ENCODE results near the gene SEC16B. TPM values are rescaled to one million over a fixed set of nuclear protein-coding genes. Genes with fewer than 3 reads are reported as not detected.

SEC16B gene
- total and polyA plus RNA-seq, 2 of the 8 experiments (the other 6 are each of a cell fraction or from before 2014, with no cell fraction given), result 0.56 to 0.94 TPM

DNA sequence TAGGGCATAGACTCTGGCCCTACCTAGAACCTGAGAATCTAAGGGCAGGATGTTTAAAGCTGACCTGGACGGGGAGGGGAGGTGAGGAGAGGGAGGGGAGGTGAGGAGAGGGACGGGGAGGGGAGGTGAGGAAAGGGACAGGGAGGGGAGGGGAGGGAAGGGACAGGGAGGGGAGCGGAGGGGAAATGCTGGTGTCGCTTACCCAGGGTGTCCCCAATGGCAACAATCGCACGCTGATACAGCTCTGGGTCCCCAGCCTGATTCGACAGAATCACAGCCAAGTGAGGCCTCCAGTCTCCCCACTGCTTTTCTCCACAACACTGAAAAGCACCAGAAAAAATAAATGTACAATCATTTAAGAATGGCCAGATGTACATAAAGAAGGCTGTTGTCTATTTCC lies 22.2 kb downstream of the SEC16B start:
- H3K9ac ChIP-seq (replicated peaks in 1 of 4; ENCODE audit: extremely low read depth in 1 of 4, low read depth in 3 of 4, low read length in 3 of 4), result no peak overlapping the region
- H2AK5ac ChIP-seq (ENCODE audit: low read depth, low read length), result no peak overlapping the region
- WGBS, 2 experiments (ENCODE audit: extremely low coverage in 1 of 2, insufficient coverage in 1 of 2, insufficient read length in 1 of 2, insufficient replicate concordance in 2 of 2, low coverage in 1 of 2, low lambda C conversion rate in 2 of 2, missing lambda C conversion rate in 1 of 2), result 88% methylated on average over 4 of the region's 7 CpGs; no CpG with 5 or more reads in 1 of the 2 experiments
- H3K4me3 ChIP-seq (ENCODE audit: extremely low read depth in 1 of 4, insufficient read depth in 2 of 4, low read depth in 3 of 4, low read length in 4 of 4), result no peak overlapping the region
- TF ChIP-seq TBP (IDR thresholded peaks at IDR 0.05; ENCODE audit: low read depth, low read length), result no peak
- H4K5ac ChIP-seq (ENCODE audit: insufficient read length, low read depth, low read length), result no peak overlapping the region
- no peak overlapping the region for H2BK15ac ChIP-seq (ENCODE audit: low read length)
- H2AFZ ChIP-seq (ENCODE audit: low read length), result no peak overlapping the region
- no peak overlapping the region for H2BK12ac ChIP-seq (ENCODE audit: low read depth, low read length)
- H3K4me2 ChIP-seq (ENCODE audit: insufficient read depth in 1 of 2, low read depth in 2 of 2, low read length in 2 of 2), result no peak overlapping the region
- no peak overlapping the region for H4K91ac ChIP-seq (replicated peaks; ENCODE audit: insufficient read length, low read length)
- H3K36me3 ChIP-seq (ENCODE audit: control insufficient read depth in 2 of 4, insufficient read depth in 4 of 4, low read length in 3 of 4), result no peaks in the 10 kb centered on the region
- H4K20me1 ChIP-seq (replicated peaks in 1 of 2; ENCODE audit: control insufficient read depth in 1 of 2, insufficient read depth in 2 of 2, low read length in 2 of 2), result no peaks in the 10 kb centered on the region
- H3K4me1 ChIP-seq (replicated peaks in 1 of 4; ENCODE audit: control insufficient read depth in 3 of 4, insufficient read depth in 4 of 4, low read length in 3 of 4), result peaks cover 0 to 5% (median 0%) of the 10 kb centered on the region in 4 experiments; a peak in 2 of 7 replicates
- H4K8ac ChIP-seq (ENCODE audit: extremely low read depth, insufficient read depth, low read length), result no peak overlapping the region
- H3K4ac ChIP-seq (replicated peaks; ENCODE audit: insufficient read length, low read depth, low read length), result no peak overlapping the region
- no peaks in the 10 kb centered on the region for H3K79me1 ChIP-seq (ENCODE audit: low read depth, low read length)
- no peak overlapping the region for H2BK5ac ChIP-seq (ENCODE audit: low read depth, low read length)
- H3K9me3 ChIP-seq (ENCODE audit: insufficient read depth in 2 of 2, low read depth in 1 of 2, low read length in 1 of 2), result no peaks in the 10 kb centered on the region
- H3K79me2 ChIP-seq (ENCODE audit: control insufficient read depth in 1 of 2, insufficient read depth in 2 of 2, low read length in 2 of 2), result no peaks in the 10 kb centered on the region
- H3K23me2 ChIP-seq (ENCODE audit: low read depth, low read length), result no peaks in the 10 kb centered on the region
- H3K27ac ChIP-seq (ENCODE audit: low read depth, low read length), result no peak overlapping the region
- no peak for FAIRE-seq
- H3K14ac ChIP-seq (ENCODE audit: insufficient read length), result no peak overlapping the region
- ChIA-PET CTCF (ENCODE audit: partially characterized antibody) (interaction anchor here (0.6 to 14.8 kb wide), 32 partner anchors 11 to 1049 kb away, joined by 3 to 274 read pairs (median 3); no protein-coding TSS in a partner anchor), POLR2A (ENCODE audit: partially characterized antibody) (interaction anchor here (0.6 to 0.8 kb wide), 2 partner anchors 71 to 90 kb away, joined by 3 read pairs; no protein-coding TSS in a partner anchor)
- H3K27me3 ChIP-seq (replicated peaks in 1 of 4; ENCODE audit: control insufficient read depth in 3 of 4, extremely low read depth in 1 of 4, insufficient read depth in 3 of 4, low read length in 3 of 4), result no peaks in the 10 kb centered on the region
- no peak overlapping the region for H3K23ac ChIP-seq (ENCODE audit: insufficient read length)
- no peak for DNase-seq (ENCODE audit: low read depth in 1 of 2, low spot score in 2 of 2)
- no peak overlapping the region for H2BK120ac ChIP-seq (replicated peaks; ENCODE audit: low read depth, low read length)
- H3K56ac ChIP-seq (replicated peaks; ENCODE audit: insufficient read length, low read depth, low read length), result no peak overlapping the region
- H3K18ac ChIP-seq (ENCODE audit: extremely low read depth, low read length), result no peak overlapping the region
- H2BK20ac ChIP-seq (ENCODE audit: low read length), result no peak overlapping the region

Data from H1 (cell line).